OCI-LY7 (cell line): ENCODE data around the gene ELOVL6. TPM values are rescaled to one million over a fixed set of nuclear protein-coding genes. Genes with fewer than 3 reads are reported as not detected.
"Not testable (repeated sequence)": the region's sequence is repeated elsewhere in the genome, so short reads cannot be mapped to it uniquely, and the experiment has no call there.

ENCODE experiments used
- BruUV-seq: library from RNA; stranded (reverse); fragments of 400-500 nt; replicated peaks from 2 replicates; lab custom pipeline; 2021; lab: Mats Ljungman, UMichigan
- CTCF ChIA-PET: fragments of 300-600 bp; sonication (Branson Sonifier 250); formaldehyde crosslinking; loops from one replicate; lab custom pipeline; 2022; ENCODE audit warnings: antibody characterized with exemption; ENCODE audit not compliant: unreplicated experiment; lab: Charles Lee
- POLR2A ChIA-PET: fragments of 300-600 bp; sonication (Branson Sonifier 250); formaldehyde crosslinking; loops from one replicate; lab custom pipeline; 2022; ENCODE audit warnings: antibody characterized with exemption; lab: Charles Lee
- DNase-seq: peaks from one replicate; pipeline ENCODE4 v3.0.0-alpha.2; 2015; ENCODE audit warnings: low spot score
- H2AFZ ChIP-seq: fragments of 200-600 bp; sonication (generic), shearing (Covaris generic); 2 replicates; pipeline ENCODE4 v1.6.1; 2014; ENCODE audit warnings: mild to moderate bottlenecking, antibody characterized with exemption, low read length, moderate library complexity
- H3K27ac ChIP-seq: fragments of 200-600 bp; sonication (generic); 2 replicates; pipeline ENCODE4 v1.5.1; 2014; ENCODE audit warnings: mixed run types, low read depth, mild to moderate bottlenecking, moderate library complexity, low read length, inconsistent platforms; ENCODE audit not compliant: poor library complexity, severe bottlenecking
- H3K36me3 ChIP-seq: fragments of 200-600 bp; sonication (generic); 2 replicates; pipeline ENCODE4 v1.6.1; 2014; ENCODE audit warnings: mild to moderate bottlenecking, antibody characterized with exemption, low read length, moderate library complexity, mixed read lengths; ENCODE audit not compliant: insufficient read depth
- H3K4me1 ChIP-seq: fragments of 200-600 bp; sonication (generic); 2 replicates; pipeline ENCODE4 v1.5.1; 2014; ENCODE audit warnings: mild to moderate bottlenecking, low read length; ENCODE audit not compliant: insufficient read depth, poor library complexity, severe bottlenecking
- H3K4me2 ChIP-seq: fragments of 200-600 bp; sonication (generic); 2 replicates; pipeline ENCODE4 v1.6.1; 2014; ENCODE audit warnings: mild to moderate bottlenecking, low read length
- H3K4me3 ChIP-seq: fragments of 200-600 bp; sonication (generic); 2 replicates; pipeline ENCODE4 v1.5.1; 2014; ENCODE audit warnings: mild to moderate bottlenecking, low read depth, low read length; ENCODE audit not compliant: poor library complexity, severe bottlenecking
- H3K79me2 ChIP-seq: fragments of 200-600 bp; sonication (generic); 2 replicates; pipeline ENCODE4 v1.6.1; 2016; ENCODE audit warnings: low read depth, mild to moderate bottlenecking, low read length, moderate library complexity, mixed read lengths; ENCODE audit not compliant: insufficient read depth
- H3K9me2 ChIP-seq: fragments of 200-600 bp; sonication (generic); 2 replicates; pipeline ENCODE4 v1.6.1; 2016; ENCODE audit warnings: mild to moderate bottlenecking, low read length, mixed read lengths; ENCODE audit not compliant: insufficient read depth
- H3K9me3 ChIP-seq: fragments of 200-600 bp; sonication (generic); 2 replicates; pipeline ENCODE4 v1.6.1; 2014; ENCODE audit warnings: mild to moderate bottlenecking, mixed run types, low read length, mixed read lengths
- H4K20me1 ChIP-seq: fragments of 200-600 bp; sonication (generic); 2 replicates; pipeline ENCODE4 v1.6.1; 2014; ENCODE audit warnings: mild to moderate bottlenecking, antibody characterized with exemption, low read length, moderate library complexity, mixed read lengths; ENCODE audit not compliant: insufficient read depth
- EZH2phosphoT487 ChIP-seq: fragments of 200-600 bp; sonication (generic); IDR thresholded peaks from 2 replicates; pipeline ENCODE4 v1.6.1; 2018; ENCODE audit warnings: low read depth, borderline replicate concordance, mild to moderate bottlenecking, mixed run types, antibody characterized with exemption, low read length, moderate library complexity, mixed read lengths
- intact Hi-C: fragments of 100-400 bp; cut with micrococcal nuclease; formaldehyde crosslinking; loops from one replicate; pipeline ENCODE4 v1.10.0; 2022; ENCODE audit not compliant: unreplicated experiment
- total RNA-seq, 2 experiments: library from RNA; depleted of rRNA in 1 of 2; stranded (reverse); fragments of >200 nt in 1 of 2; shearing (Covaris generic) in 1 of 2; gene quantifications; 2 replicates each; pipeline ENCODE4 v1.2.3, GENCODE V29; 2014 to 2022
- TF ChIP-seq, protein P1 (sequence below): fragments of 200-600 bp; sonication (generic); conservative IDR thresholded peaks from 2 replicates; pipeline ENCODE4 v1.5.1; 2014; ENCODE audit warnings: mild to moderate bottlenecking, antibody characterized with exemption, low read length, moderate library complexity, mixed read lengths

ELOVL6 gene
- total RNA-seq, 2 experiments from 2014 or later = 14.5 to 45.5 TPM

DNA sequence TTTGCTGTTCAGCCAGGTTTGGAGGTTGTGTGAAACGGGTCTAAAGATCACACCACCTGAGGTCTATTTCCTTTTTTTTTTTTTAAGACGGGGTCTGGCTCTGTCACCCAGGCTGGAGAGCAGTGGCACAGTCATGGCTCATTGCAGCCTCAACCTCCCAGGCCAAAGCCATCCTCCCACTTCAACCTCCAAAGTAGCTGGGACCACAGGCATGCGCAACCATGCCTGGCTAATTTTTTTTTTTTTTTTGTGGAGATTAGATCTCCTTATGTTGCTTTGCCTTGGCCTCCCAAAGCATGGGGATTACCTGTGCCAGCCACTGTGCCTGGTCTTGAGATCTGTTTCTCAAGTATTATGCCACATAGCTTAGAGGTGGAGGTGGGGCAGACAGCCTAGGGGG lies 49.2 kb upstream of the ELOVL6 start:
- no peak for DNase-seq
- no peaks in the 10 kb centered on the region for H3K79me2 ChIP-seq
- H3K4me3 ChIP-seq = no peak overlapping the region
- H2AFZ ChIP-seq = no peak overlapping the region
- no peak overlapping the region for H3K27ac ChIP-seq
- no TSS peak for BruUV-seq
- intact Hi-C loops = no loop called here
- CTCF ChIA-PET = no interaction called here
- H4K20me1 ChIP-seq = no peaks in the 10 kb centered on the region
- no peaks in the 10 kb centered on the region for H3K36me3 ChIP-seq
- H3K9me3 ChIP-seq = no peaks in the 10 kb centered on the region
- no peak overlapping the region for H3K4me2 ChIP-seq
- H3K4me1 ChIP-seq = no peaks in the 10 kb centered on the region
- H3K9me2 ChIP-seq = no peaks in the 10 kb centered on the region
- no peak for TF ChIP-seq EZH2phosphoT487
- POLR2A ChIA-PET = interaction anchor here (0.9 kb wide), 1 partner anchor 37 kb away, joined by 4 read pairs; no protein-coding TSS in a partner anchor

DNA sequence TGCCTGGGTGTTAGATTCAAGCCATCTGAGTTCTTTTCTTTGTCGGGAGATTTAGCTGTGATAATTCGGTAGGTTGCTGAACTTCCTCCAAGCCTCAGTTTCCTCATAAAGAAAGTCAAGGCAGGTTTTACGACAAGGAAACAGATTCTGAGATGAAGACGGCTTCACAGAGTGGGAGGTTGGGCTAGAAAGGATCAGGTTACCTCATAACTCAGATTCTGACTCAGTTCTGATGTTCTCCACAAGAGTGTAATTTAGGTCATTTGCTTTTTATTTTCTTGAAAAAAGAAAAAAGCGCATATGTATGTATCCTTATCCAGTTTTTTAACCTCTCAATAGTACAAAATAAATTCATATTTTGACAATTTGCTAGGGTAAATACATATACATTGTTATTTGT lies 47.2 kb upstream of the ELOVL6 start:
- no peak overlapping the region for H2AFZ ChIP-seq
- CTCF ChIA-PET = no interaction called here

DNA sequence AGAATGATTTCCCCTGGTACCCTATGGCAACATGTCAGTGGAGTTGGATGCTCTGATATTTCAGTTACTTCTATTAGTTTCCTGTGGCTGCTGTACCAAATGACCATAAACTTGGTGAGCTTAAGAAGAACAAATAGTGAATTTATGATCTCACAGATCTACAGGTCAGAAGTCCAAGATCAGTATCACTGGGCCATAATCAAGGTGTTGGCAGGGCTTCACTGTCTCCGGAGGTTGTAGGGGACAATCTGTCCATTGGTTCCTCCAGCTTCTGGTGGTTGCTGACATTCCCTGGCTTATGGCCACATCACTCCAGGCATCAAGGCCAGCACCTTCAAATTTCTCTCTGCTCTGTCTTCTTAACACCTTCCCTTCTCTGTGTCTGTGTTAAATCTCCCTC lies 37.9 kb upstream of the ELOVL6 start:
- intact Hi-C loops = no loop called here
- no peaks in the 10 kb centered on the region for H3K4me1 ChIP-seq
- no peak overlapping the region for H3K27ac ChIP-seq
- ChIA-PET POLR2A (interaction anchor here (0.7 kb wide), 1 partner anchor 9 kb away, joined by 3 read pairs; no protein-coding TSS in a partner anchor), CTCF (no interaction called here)
- H3K79me2 ChIP-seq = no peaks in the 10 kb centered on the region
- H3K4me3 ChIP-seq = no peak overlapping the region
- H3K9me3 ChIP-seq = 0 out of 2 replicates have a peak, but pooled peaks cover 4% of the 10 kb centered on the region
- BruUV-seq = no TSS peak
- no peaks in the 10 kb centered on the region for H3K9me2 ChIP-seq
- H4K20me1 ChIP-seq = no peaks in the 10 kb centered on the region
- no peak for DNase-seq
- H3K36me3 ChIP-seq = no peaks in the 10 kb centered on the region
- H2AFZ ChIP-seq = no peak overlapping the region
- no peak for TF ChIP-seq EZH2phosphoT487
- TF ChIP-seq, protein P1, sequence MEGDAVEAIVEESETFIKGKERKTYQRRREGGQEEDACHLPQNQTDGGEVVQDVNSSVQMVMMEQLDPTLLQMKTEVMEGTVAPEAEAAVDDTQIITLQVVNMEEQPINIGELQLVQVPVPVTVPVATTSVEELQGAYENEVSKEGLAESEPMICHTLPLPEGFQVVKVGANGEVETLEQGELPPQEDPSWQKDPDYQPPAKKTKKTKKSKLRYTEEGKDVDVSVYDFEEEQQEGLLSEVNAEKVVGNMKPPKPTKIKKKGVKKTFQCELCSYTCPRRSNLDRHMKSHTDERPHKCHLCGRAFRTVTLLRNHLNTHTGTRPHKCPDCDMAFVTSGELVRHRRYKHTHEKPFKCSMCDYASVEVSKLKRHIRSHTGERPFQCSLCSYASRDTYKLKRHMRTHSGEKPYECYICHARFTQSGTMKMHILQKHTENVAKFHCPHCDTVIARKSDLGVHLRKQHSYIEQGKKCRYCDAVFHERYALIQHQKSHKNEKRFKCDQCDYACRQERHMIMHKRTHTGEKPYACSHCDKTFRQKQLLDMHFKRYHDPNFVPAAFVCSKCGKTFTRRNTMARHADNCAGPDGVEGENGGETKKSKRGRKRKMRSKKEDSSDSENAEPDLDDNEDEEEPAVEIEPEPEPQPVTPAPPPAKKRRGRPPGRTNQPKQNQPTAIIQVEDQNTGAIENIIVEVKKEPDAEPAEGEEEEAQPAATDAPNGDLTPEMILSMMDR = no peak
- H3K4me2 ChIP-seq = no peak overlapping the region

More for the DNA sequence above, 47.2 kb upstream of the ELOVL6 start:
- H3K4me2 ChIP-seq = no peak overlapping the region
- H3K27ac ChIP-seq = no peak overlapping the region
- intact Hi-C loops = no loop called here
- H3K36me3 ChIP-seq = no peaks in the 10 kb centered on the region
- no TSS peak for BruUV-seq
- no peak for DNase-seq
- no peaks in the 10 kb centered on the region for H3K79me2 ChIP-seq
- H4K20me1 ChIP-seq = no peaks in the 10 kb centered on the region
- no peak for TF ChIP-seq EZH2phosphoT487
- TF ChIP-seq, protein P1 = no peak
- no peaks in the 10 kb centered on the region for H3K4me1 ChIP-seq
- H3K4me3 ChIP-seq = no peak overlapping the region
- POLR2A ChIA-PET = interaction anchor here (0.7 to 1.0 kb wide), 3 partner anchors 8 to 32 kb away, joined by 3 read pairs; no protein-coding TSS in a partner anchor
- H3K9me3 ChIP-seq = no peaks in the 10 kb centered on the region
- H3K9me2 ChIP-seq = no peaks in the 10 kb centered on the region

DNA sequence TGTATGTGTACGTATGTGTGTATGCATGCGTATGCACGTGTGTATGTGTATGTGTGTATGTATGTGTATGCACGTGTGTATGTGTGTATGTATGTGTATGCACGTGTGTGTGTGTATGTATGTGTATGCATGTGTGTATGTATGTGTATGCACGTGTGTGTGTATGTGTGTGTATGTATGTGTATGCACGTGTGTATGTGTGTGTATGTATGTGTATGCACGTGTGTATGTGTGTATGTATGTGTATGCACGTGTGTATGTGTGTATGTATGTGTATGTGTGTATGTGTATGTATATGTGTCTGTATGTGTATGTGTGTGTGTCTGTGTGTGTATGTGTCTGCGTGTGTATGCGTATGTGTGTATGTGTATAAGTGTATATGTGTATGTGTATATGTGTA lies 35.2 kb upstream of the ELOVL6 start:
- H3K9me3 ChIP-seq, H3K4me1 ChIP-seq, POLR2A ChIA-PET, H3K36me3 ChIP-seq, H3K79me2 ChIP-seq, intact Hi-C loops, H3K4me2 ChIP-seq, DNase-seq, BruUV-seq, H2AFZ ChIP-seq, H3K9me2 ChIP-seq, H3K4me3 ChIP-seq, H3K27ac ChIP-seq, H4K20me1 ChIP-seq, CTCF ChIA-PET: not testable (repeated sequence)
